ENCODE measurements around the gene PRR16.

- TF ChIP-seq, protein P1, sequence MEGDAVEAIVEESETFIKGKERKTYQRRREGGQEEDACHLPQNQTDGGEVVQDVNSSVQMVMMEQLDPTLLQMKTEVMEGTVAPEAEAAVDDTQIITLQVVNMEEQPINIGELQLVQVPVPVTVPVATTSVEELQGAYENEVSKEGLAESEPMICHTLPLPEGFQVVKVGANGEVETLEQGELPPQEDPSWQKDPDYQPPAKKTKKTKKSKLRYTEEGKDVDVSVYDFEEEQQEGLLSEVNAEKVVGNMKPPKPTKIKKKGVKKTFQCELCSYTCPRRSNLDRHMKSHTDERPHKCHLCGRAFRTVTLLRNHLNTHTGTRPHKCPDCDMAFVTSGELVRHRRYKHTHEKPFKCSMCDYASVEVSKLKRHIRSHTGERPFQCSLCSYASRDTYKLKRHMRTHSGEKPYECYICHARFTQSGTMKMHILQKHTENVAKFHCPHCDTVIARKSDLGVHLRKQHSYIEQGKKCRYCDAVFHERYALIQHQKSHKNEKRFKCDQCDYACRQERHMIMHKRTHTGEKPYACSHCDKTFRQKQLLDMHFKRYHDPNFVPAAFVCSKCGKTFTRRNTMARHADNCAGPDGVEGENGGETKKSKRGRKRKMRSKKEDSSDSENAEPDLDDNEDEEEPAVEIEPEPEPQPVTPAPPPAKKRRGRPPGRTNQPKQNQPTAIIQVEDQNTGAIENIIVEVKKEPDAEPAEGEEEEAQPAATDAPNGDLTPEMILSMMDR (IDR thresholded peaks at IDR 0.05), result no peak
- TF ChIP-seq ZFX (IDR thresholded peaks at IDR 0.05; ENCODE audit: borderline replicate concordance), result no peak
Measured at GRCh38 chr5:120419127-120419526, 45.0 kb upstream of the PRR16 start.

Measured in 22Rv1 (cell line).